Ishikawa (cell line): ENCODE results near the gene FBXL20.

Source experiments
- EGR1 ChIP-seq: IDR thresholded peaks from 2 replicates; pipeline ENCODE4 v1.6.1; 2012
- EP300 ChIP-seq: IDR thresholded peaks from 2 replicates; pipeline ENCODE4 v1.6.1; 2012; ENCODE audit warnings: borderline replicate concordance
- FOXM1 ChIP-seq: IDR thresholded peaks from 2 replicates; pipeline ENCODE4 v1.6.1; 2012; ENCODE audit warnings: low read depth, borderline replicate concordance
- NFIC ChIP-seq: IDR thresholded peaks from 2 replicates; pipeline ENCODE4 v1.6.1; 2012
- RAD21 ChIP-seq: IDR thresholded peaks from 2 replicates; pipeline ENCODE4 v1.6.1; 2012; ENCODE audit warnings: low read depth
- USF1 ChIP-seq: IDR thresholded peaks from 2 replicates; pipeline ENCODE4 v1.6.1; 2012
- ZBTB7A ChIP-seq: IDR thresholded peaks from 2 replicates; pipeline ENCODE4 v1.6.1; 2012; ENCODE audit warnings: low read depth
- TF ChIP-seq, protein P1 (sequence below): IDR thresholded peaks from 2 replicates; pipeline ENCODE4 v1.6.1; 2012

DNA sequence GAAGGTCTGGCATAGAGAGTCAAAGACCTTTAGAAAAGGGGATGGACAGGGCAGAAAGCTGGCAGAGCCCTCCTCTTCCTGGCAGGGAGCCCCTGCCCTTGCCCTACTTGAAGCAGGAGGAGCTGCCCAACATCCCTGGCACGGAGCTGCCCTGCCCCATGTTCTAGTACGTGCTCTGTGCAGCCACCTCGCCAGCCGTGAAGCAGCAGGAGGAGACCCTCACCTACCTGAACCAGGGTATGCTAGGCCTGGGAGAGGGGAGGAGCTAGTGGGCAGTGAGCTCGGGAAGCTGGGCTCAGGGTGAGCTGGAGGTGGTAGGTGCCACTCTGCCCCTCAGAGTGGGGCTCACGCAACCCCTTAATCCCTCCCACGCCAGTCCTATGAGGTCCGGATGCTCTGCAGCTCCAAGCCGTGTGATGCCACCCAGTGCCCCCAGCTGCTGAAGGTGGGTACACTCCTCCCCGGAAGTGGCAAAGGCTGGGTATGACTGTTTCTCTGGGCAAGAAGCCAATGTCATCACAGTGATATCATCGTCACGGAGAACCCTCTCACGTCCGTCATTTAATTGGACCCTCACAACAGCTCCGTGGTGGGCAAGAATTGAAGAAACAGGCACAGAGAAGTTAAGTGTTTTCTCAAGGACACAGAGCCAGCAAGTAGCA is 163.0 kb downstream of the FBXL20 start:
- peak; percentile 51; the same call in 1 of the 2 replicates for TF ChIP-seq NFIC
- TF ChIP-seq EGR1, result no peak
- TF ChIP-seq EP300, result no peak
- TF ChIP-seq RAD21, result no peak
- TF ChIP-seq FOXM1, result no peak
- TF ChIP-seq, protein P1, sequence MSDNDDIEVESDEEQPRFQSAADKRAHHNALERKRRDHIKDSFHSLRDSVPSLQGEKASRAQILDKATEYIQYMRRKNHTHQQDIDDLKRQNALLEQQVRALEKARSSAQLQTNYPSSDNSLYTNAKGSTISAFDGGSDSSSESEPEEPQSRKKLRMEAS, result no peak
- no peak for TF ChIP-seq ZBTB7A
- TF ChIP-seq USF1, result no peak
